CD4-positive, alpha-beta T cell treated with Interleukin-1 beta for 1 hour (primary cell): ENCODE measurements around the gene TAGAP.
"Not testable (repeated sequence)": the region's sequence is repeated elsewhere in the genome, so short reads cannot be mapped to it uniquely, and the experiment has no call there.

ENCODE experiments used
- DNase-seq, 2 donors: peaks; one replicate each; pipeline ENCODE4 v3.0.0-alpha.2; 2020 to 2022

TAGAP gene

GRCh38 chr6:159010037-159010612, 34.7 kb downstream of the TAGAP start:
- DNase-seq: not testable (repeated sequence)

- peak in 1 of 2 donors; percentile 73 for DNase-seq
Measured at GRCh38 chr6:159008656-159009288, 36.0 kb downstream of the TAGAP start.

GRCh38 chr6:159007510-159007909, 37.3 kb downstream of the TAGAP start:
- no peak for DNase-seq

- DNase-seq: no peak
Measured at GRCh38 chr6:159005436-159005835, 39.4 kb downstream of the TAGAP start.

- DNase-seq: no peak
Measured at GRCh38 chr6:159004592-159004991, 40.2 kb downstream of the TAGAP start.

GRCh38 chr6:159002432-159003155, 42.2 kb downstream of the TAGAP start:
- no peak for DNase-seq

- DNase-seq: peak; percentile 92
Measured at GRCh38 chr6:158999666-159000403, 45.0 kb downstream of the TAGAP start, which contains the start of gene RSPH3. RSPH3 (minus strand) TSS chr6:159000202; CDS start chr6:158999550, 652 bp downstream.

- no peak for DNase-seq
Measured at GRCh38 chr6:158999154-158999665, 45.6 kb downstream of the TAGAP start.

GRCh38 chr6:158996856-158997255, 47.9 kb downstream of the TAGAP start:
- no peak for DNase-seq

- DNase-seq: no peak
Measured at GRCh38 chr6:158993639-158994038, 51.2 kb downstream of the TAGAP start.

- DNase-seq: no peak
Measured at GRCh38 chr6:158991017-158991723, 53.6 kb downstream of the TAGAP start.

- DNase-seq: not testable (repeated sequence)
Measured at GRCh38 chr6:158989711-158990110, 55.1 kb downstream of the TAGAP start.

- no peak for DNase-seq
Measured at GRCh38 chr6:158988477-158988876, 56.3 kb downstream of the TAGAP start.

GRCh38 chr6:158987657-158988056, 57.1 kb downstream of the TAGAP start:
- DNase-seq: no peak
